Adrenal gland (tissue), 12 donors: ENCODE data around the gene CALM3. TPM values are rescaled to one million over a fixed set of nuclear protein-coding genes. Genes with fewer than 3 reads are reported as not detected.
A peak's percentile ranks its signal among the peaks of the same experiment; 100 is the strongest.
"Not testable (repeated sequence)": the region's sequence is repeated elsewhere in the genome, so short reads cannot be mapped to it uniquely, and the experiment has no call there.

Source experiments
- DNase-seq, 7 donors: peaks; one replicate each; pipeline ENCODE4 v3.0.0-alpha.2; 2019 to 2020
- H3K27ac ChIP-seq, 5 donors: fragments of 200-600 bp; sonication (generic) in 4 of 5; 1 replicate in 3 of 5; 2 replicates in 2 of 5; pipeline versions ENCODE4 v1.5.1 to v1.8.0; 2016 to 2020; ENCODE audit warnings: mild to moderate bottlenecking in 1 of 5
- H3K27me3 ChIP-seq: fragments of 200-600 bp; 2 replicates; pipeline ENCODE4 v1.8.0; 2021
- H3K36me3 ChIP-seq, 2 donors: fragments of 200-600 bp; replicated peaks in 1 of 2; 1 replicate in 1 of 2; 2 replicates in 1 of 2; pipeline versions ENCODE4 v1.5.1 to v1.8.0; 2018 to 2022
- H3K4me1 ChIP-seq, 2 donors: fragments of 200-600 bp; replicated peaks in 1 of 2; 1 replicate in 1 of 2; 2 replicates in 1 of 2; pipeline versions ENCODE4 v1.5.1 to v1.8.0; 2018 to 2021
- H3K4me3 ChIP-seq, 4 donors: fragments of 200-600 bp; sonication (generic) in 3 of 4; one replicate each; pipeline ENCODE4 v1.5.1; 2016 to 2018
- H3K9me3 ChIP-seq, 3 donors: fragments of 200-600 bp; sonication (generic) in 1 of 3; replicated peaks in 1 of 3; 1 replicate in 2 of 3; 2 replicates in 1 of 3; pipeline versions ENCODE4 v1.5.1 to v1.8.0; 2016 to 2021
- POLR2A ChIP-seq, 2 donors: fragments of 450-650 bp; IDR thresholded peaks; one replicate each; pipeline ENCODE4 v1.6.1; 2017; ENCODE audit warnings: antibody characterized with exemption in 2 of 2, mild to moderate bottlenecking in 2 of 2, moderate library complexity in 1 of 2
- WGBS, 4 donors: extraction: QIAGEN DNeasy Blood & Tissue Kit in 2 of 4; methylation state at CpG; one replicate each; pipeline versions ENCODE4 v1.1.5 to v1.1.7; 2013 to 2017; 5-methylcytosine and 5-hydroxymethylcytosine counted together
- intact Hi-C, 2 donors: fragments of 100-400 bp; cut with DNase I; formaldehyde crosslinking; loops; one replicate each; pipeline versions ENCODE4 v1.14.1 to v1.15.0; 2022 to 2023
- polyA plus RNA-seq, 3 donors: library from polyadenylated mRNA; stranded (reverse); fragments of 200-250 nt in 2 of 3; fragments of 350-450 nt in 1 of 3; fragmentation: Illumina TruSeq in 1 of 3; extraction: RNeasy Lipid Tissue Mini Kit (QIAGEN cat#74804) in 1 of 3; gene quantifications; one replicate each; pipeline ENCODE4 v1.2.3, GENCODE V29; 2013 to 2014
- total RNA-seq, 9 donors: library from RNA; depleted of rRNA in 4 of 9; stranded (reverse); fragments of >200 nt in 4 of 9; fragments of 120-200 nt in 1 of 9; fragmentation: NEBNext Ultra II Directional in 1 of 9; extraction: Animal tissue kit (Norgen Biotek cat#: 25700) in 1 of 9; gene quantifications; one replicate each; pipeline versions ENCODE4 v1.1.0 to v1.2.4, GENCODE V29; 2013 to 2023
- TF ChIP-seq, protein P1 (sequence below), 6 experiments: fragments of 450-650 bp in 4 of 6; fragments of 200-600 bp in 2 of 6; sonication (generic) in 1 of 6; IDR thresholded peaks; 1 replicate in 5 of 6; 2 replicates in 1 of 6; pipeline versions ENCODE4 v1.5.1 to v1.8.0; 2016 to 2021; ENCODE audit warnings: antibody characterized with exemption in 6 of 6, mild to moderate bottlenecking in 2 of 6, moderate library complexity in 1 of 6
- donor health status: healthy with polysubstance abuse.
- donor health status: Bipolar disorder and iron deficiency.
- donor health status: DM: yes; HTN: yes; CAD: no.
- donor health status: DM: no; HTN: no; CAD: no.
- donor health status: DM: no; HTN: no; CAD: no.
- donor health status: DM: yes; HTN: yes; CAD: no.

The CALM3 gene
- total and polyA plus RNA-seq, 12 donors, result 177 to 579 (median 278) TPM

DNA sequence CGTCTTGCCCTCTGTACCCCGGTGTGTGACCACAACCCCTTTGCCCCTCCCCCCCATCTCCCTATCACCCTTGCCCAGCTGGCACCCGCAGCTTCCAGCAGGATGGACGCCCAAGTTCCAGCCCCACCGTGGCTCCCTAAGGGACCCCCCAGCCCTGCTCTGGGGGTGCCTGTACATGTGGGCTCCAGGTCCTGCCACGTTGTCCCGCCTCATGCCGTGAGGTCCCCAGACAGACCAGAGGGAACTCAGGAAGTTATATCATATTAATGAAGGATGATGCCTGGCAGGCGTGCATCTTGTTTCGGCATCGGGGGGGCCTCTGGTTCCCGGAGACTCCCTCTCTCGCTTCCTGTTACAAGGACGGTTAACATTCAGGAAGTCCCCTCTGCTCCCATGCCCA, 25.3 kb downstream of the CALM3 start:
- Histone ChIP-seq H3K4me3 (no peak overlapping the region), H3K27me3 (no peaks in the 10 kb centered on the region), H3K4me1 (peaks cover 13 to 31% of the 10 kb centered on the region in 2 donors), H3K36me3 (no peaks in the 10 kb centered on the region), H3K9me3 (no peaks in the 10 kb centered on the region), H3K27ac (peak overlapping the region in 3 of 5 donors; percentile 29 to 82 (median 73))
- intact Hi-C loops, result loop anchor here in 1 of 2 donors (10.0 kb wide), 1 partner anchor 198 kb away; no protein-coding TSS in a partner anchor
- TF ChIP-seq, protein P1, sequence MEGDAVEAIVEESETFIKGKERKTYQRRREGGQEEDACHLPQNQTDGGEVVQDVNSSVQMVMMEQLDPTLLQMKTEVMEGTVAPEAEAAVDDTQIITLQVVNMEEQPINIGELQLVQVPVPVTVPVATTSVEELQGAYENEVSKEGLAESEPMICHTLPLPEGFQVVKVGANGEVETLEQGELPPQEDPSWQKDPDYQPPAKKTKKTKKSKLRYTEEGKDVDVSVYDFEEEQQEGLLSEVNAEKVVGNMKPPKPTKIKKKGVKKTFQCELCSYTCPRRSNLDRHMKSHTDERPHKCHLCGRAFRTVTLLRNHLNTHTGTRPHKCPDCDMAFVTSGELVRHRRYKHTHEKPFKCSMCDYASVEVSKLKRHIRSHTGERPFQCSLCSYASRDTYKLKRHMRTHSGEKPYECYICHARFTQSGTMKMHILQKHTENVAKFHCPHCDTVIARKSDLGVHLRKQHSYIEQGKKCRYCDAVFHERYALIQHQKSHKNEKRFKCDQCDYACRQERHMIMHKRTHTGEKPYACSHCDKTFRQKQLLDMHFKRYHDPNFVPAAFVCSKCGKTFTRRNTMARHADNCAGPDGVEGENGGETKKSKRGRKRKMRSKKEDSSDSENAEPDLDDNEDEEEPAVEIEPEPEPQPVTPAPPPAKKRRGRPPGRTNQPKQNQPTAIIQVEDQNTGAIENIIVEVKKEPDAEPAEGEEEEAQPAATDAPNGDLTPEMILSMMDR (IDR thresholded peaks at IDR 0.05), result no peak
- no peak for TF ChIP-seq POLR2A (IDR thresholded peaks at IDR 0.05)
- DNase-seq, result peak in 3 of 7 donors; percentile 52 to 74 (median 54)
- WGBS, 4 donors, result 44 to 55% (median 50%) methylated on average over 12 to 14 of the region's 14 CpGs

DNA sequence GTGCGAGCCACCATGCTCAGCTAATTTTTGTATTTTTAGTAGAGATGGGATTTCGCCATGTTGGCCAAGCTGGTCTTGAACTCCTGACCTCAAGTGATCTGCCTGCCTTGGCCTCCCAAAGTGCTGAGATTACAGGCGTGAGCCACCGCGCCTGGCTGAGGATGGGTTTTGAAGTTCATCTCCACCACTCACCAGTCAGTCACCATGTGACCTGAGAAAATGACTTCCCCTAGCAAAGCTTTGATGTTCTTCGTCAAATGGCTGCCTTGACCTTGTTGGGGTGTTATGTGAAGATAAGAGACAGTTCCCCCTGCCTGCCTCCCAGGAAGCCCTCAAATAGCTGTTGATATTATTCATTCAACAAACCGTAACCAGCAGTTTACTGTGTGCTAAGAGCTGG, 27.8 kb downstream of the CALM3 start:
- H3K9me3 ChIP-seq, H3K27me3 ChIP-seq, DNase-seq, H3K36me3 ChIP-seq, H3K4me3 ChIP-seq: not testable (repeated sequence)
- WGBS, 4 donors, result 57 to 62% (median 59%) methylated on average over 7 of the region's 7 CpGs
- intact Hi-C loops, result loop anchor here in 1 of 2 donors (10.0 kb wide), 1 partner anchor 196 kb away; no protein-coding TSS in a partner anchor
- Histone ChIP-seq H3K4me1 (peaks cover 18 to 43% of the 10 kb centered on the region in 2 donors), H3K27ac (peak overlapping the region in 2 of 5 donors; percentile 53 to 71)

- DNase-seq, result peak in 3 of 7 donors; percentile 57 to 86 (median 70)
- intact Hi-C loops, result loop anchor here in 1 of 2 donors (10.0 kb wide), 1 partner anchor 195 kb away; no protein-coding TSS in a partner anchor
- peaks cover 20 to 44% of the 10 kb centered on the region in 2 donors for H3K4me1 ChIP-seq
- H3K36me3 ChIP-seq, result no peaks in the 10 kb centered on the region
- H3K4me3 ChIP-seq, result no peak overlapping the region
- no peak for TF ChIP-seq POLR2A (IDR thresholded peaks at IDR 0.05)
- TF ChIP-seq, protein P1 (IDR thresholded peaks at IDR 0.05), result no peak
- H3K27ac ChIP-seq, result peak overlapping the region in 2 of 5 donors; percentile 53 to 71
- H3K27me3 ChIP-seq, result no peaks in the 10 kb centered on the region
- WGBS, 4 donors, result 65 to 78% (median 74%) methylated on average over 11 to 15 of the region's 15 CpGs
- H3K9me3 ChIP-seq, result no peaks in the 10 kb centered on the region
Observed at GRCh38 chr19:46629546-46630025, 28.5 kb downstream of the CALM3 start.

DNA sequence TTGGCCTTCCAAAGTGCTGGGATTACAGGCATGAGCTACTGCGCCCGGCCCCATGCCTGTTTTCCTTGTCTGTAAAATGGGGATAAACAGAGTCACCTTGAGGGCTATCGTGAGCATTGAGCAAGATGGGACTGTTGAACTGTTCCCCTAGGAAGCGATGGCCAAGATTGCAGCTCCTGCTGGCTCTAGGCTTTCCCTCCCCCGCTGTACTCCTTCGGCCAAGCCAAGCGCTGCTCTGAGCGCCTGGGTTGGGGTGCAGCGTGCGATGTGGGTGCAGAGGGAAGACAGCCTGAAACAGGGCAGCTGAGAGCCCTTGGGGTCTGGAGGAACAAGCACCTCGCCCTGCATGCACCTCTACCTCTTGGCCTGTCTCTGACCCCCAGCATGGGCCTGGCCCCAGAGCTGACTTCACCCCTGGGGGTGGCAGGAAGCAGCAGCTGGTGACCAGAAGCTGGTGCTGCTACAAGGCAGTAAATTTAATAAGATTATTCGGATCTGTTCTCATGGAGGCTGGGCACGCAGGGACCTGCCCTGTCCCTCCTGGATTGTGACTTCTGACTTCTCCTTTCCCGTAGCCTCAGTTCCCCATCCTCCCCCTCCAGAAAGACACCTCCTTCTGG, 29.6 kb downstream of the CALM3 start:
- 77 to 85% (median 83%) methylated on average over 7 to 14 of the region's 14 CpGs for WGBS, 4 donors
- peak overlapping the region in 1 of 5 donors; percentile 50 for H3K27ac ChIP-seq
- DNase-seq, result no peak

More for the DNA sequence above, 29.6 kb downstream of the CALM3 start:
- H3K4me1 ChIP-seq, result peaks cover 17 to 39% of the 10 kb centered on the region in 2 donors
- no peaks in the 10 kb centered on the region for H3K36me3 ChIP-seq
- intact Hi-C loops, result no loop called here
- H3K4me3 ChIP-seq, result no peak overlapping the region
- H3K9me3 ChIP-seq, result no peaks in the 10 kb centered on the region
- no peaks in the 10 kb centered on the region for H3K27me3 ChIP-seq
- TF ChIP-seq, protein P1 (IDR thresholded peaks at IDR 0.05), result no peak
- no peak for TF ChIP-seq POLR2A (IDR thresholded peaks at IDR 0.05)
